Astrocyte (in vitro differentiated cells and primary cell): ENCODE measurements around the gene LRMDA. TPM values are rescaled to one million over a fixed set of nuclear protein-coding genes. Genes with fewer than 3 reads are reported as not detected.

Experiments used
- DNase-seq: peaks from one replicate; pipeline ENCODE4 v3.0.0-alpha.2; 2010; ENCODE audit warnings: low read depth
- FAIRE-seq: peaks from 2 replicates; lab custom pipeline; 2011; peaks lifted over from hg19 to GRCh38; lab: Jason Lieb, UNC
- H2AFZ ChIP-seq: 2 replicates; pipeline ENCODE4 v1.6.0; 2012; ENCODE audit warnings: low read depth, low read length, inconsistent platforms
- H3K27ac ChIP-seq: 2 replicates; pipeline ENCODE4 v1.5.1; 2011; ENCODE audit warnings: low read depth, low read length, inconsistent platforms
- H3K27me3 ChIP-seq: 2 replicates; pipeline ENCODE4 v1.6.0; 2011; ENCODE audit warnings: low read length, inconsistent platforms; ENCODE audit not compliant: insufficient read depth
- H3K36me3 ChIP-seq: 2 replicates; pipeline ENCODE4 v1.5.1; 2011; ENCODE audit warnings: low read length, inconsistent platforms; ENCODE audit not compliant: insufficient read depth
- H3K4me1 ChIP-seq: 2 replicates; pipeline ENCODE4 v1.5.1; 2011; ENCODE audit warnings: low read length, inconsistent platforms; ENCODE audit not compliant: insufficient read depth
- H3K4me2 ChIP-seq: 2 replicates; pipeline ENCODE4 v1.6.0; 2012; ENCODE audit warnings: low read length, inconsistent platforms
- H3K4me3 ChIP-seq: 2 replicates; pipeline ENCODE4 v1.5.1; 2011; ENCODE audit warnings: low read depth, mild to moderate bottlenecking, low read length, inconsistent platforms; ENCODE audit not compliant: insufficient read depth
- H3K79me2 ChIP-seq: 2 replicates; pipeline ENCODE4 v1.6.0; 2012; ENCODE audit warnings: mild to moderate bottlenecking, low read length, inconsistent platforms; ENCODE audit not compliant: insufficient read depth
- H3K9ac ChIP-seq: 2 replicates; pipeline ENCODE4 v1.6.0; 2012; ENCODE audit warnings: mild to moderate bottlenecking, low read length, inconsistent platforms
- H3K9me3 ChIP-seq: 2 replicates; pipeline ENCODE4 v1.5.1; 2012; ENCODE audit warnings: low read depth, mild to moderate bottlenecking, low read length, inconsistent platforms; ENCODE audit not compliant: insufficient read depth
- H4K20me1 ChIP-seq: 2 replicates; pipeline ENCODE4 v1.6.0; 2012; ENCODE audit warnings: low read length, inconsistent platforms; ENCODE audit not compliant: insufficient read depth
- H3K27ac Mint-ChIP-seq: one replicate; pipeline ENCODE4 v1.8.0; 2021; ENCODE audit warnings: mild to moderate bottlenecking, mixed read lengths; ENCODE audit not compliant: unreplicated experiment
- H3K27me3 Mint-ChIP-seq: one replicate; pipeline ENCODE4 v1.8.0; 2021; ENCODE audit warnings: low read depth, mixed read lengths; ENCODE audit not compliant: unreplicated experiment
- H3K36me3 Mint-ChIP-seq: one replicate; pipeline ENCODE4 v1.8.0; 2021; ENCODE audit warnings: low read depth, mixed read lengths; ENCODE audit not compliant: unreplicated experiment
- H3K4me1 Mint-ChIP-seq: one replicate; pipeline ENCODE4 v1.8.0; 2021; ENCODE audit warnings: low read depth, mixed read lengths; ENCODE audit not compliant: unreplicated experiment
- H3K4me3 Mint-ChIP-seq: one replicate; pipeline ENCODE4 v1.8.0; 2021; ENCODE audit warnings: mild to moderate bottlenecking, moderate library complexity, mixed read lengths; ENCODE audit not compliant: unreplicated experiment
- H3K9me3 Mint-ChIP-seq: one replicate; pipeline ENCODE4 v1.8.0; 2021; ENCODE audit warnings: mild to moderate bottlenecking, mixed read lengths; ENCODE audit not compliant: unreplicated experiment
- CTCF ChIP-seq: IDR thresholded peaks from 2 replicates; pipeline ENCODE4 v1.5.1; 2011; ENCODE audit warnings: low read depth, mild to moderate bottlenecking, inconsistent platforms, low read length, moderate library complexity; ENCODE audit not compliant: insufficient read depth
- EZH2 ChIP-seq: IDR thresholded peaks from 2 replicates; pipeline ENCODE4 v1.6.1; 2012; ENCODE audit warnings: mild to moderate bottlenecking, low read length, inconsistent platforms; ENCODE audit not compliant: insufficient read depth
- total RNA-seq: library from RNA; stranded (reverse); gene quantifications from 2 replicates; pipeline ENCODE4 v1.2.1, GENCODE V29; 2021

Gene LRMDA
- total RNA-seq, 1 donor from 2014 or later, result 2.7 TPM

- H3K4me2 ChIP-seq, result no peak overlapping the region
- H3K27ac ChIP-seq, result no peak overlapping the region
- FAIRE-seq (no peak), DNase-seq (no peak)
- TF ChIP-seq EZH2, result no peak
- TF ChIP-seq CTCF, result no peak
- Mint-ChIP-seq H3K27me3 (peaks cover 11% of the 10 kb centered on the region), H3K27ac (no peak overlapping the region), H3K9me3 (peaks cover 2% of the 10 kb centered on the region), H3K4me1 (no peaks in the 10 kb centered on the region), H3K36me3 (no peaks in the 10 kb centered on the region), H3K4me3 (no peak overlapping the region)
- H4K20me1 ChIP-seq, result no peaks in the 10 kb centered on the region
- no peak overlapping the region for H2AFZ ChIP-seq
- H3K79me2 ChIP-seq, result no peaks in the 10 kb centered on the region
- H3K9me3 ChIP-seq, result no peaks in the 10 kb centered on the region
- no peaks in the 10 kb centered on the region for H3K4me1 ChIP-seq
- H3K9ac ChIP-seq, result no peak overlapping the region
- H3K4me3 ChIP-seq, result no peak overlapping the region
- no peaks in the 10 kb centered on the region for H3K36me3 ChIP-seq
- H3K27me3 ChIP-seq, result peaks cover 8% of the 10 kb centered on the region
Observed at GRCh38 chr10:75589895-75590654, 158.7 kb downstream of the LRMDA start.

DNA sequence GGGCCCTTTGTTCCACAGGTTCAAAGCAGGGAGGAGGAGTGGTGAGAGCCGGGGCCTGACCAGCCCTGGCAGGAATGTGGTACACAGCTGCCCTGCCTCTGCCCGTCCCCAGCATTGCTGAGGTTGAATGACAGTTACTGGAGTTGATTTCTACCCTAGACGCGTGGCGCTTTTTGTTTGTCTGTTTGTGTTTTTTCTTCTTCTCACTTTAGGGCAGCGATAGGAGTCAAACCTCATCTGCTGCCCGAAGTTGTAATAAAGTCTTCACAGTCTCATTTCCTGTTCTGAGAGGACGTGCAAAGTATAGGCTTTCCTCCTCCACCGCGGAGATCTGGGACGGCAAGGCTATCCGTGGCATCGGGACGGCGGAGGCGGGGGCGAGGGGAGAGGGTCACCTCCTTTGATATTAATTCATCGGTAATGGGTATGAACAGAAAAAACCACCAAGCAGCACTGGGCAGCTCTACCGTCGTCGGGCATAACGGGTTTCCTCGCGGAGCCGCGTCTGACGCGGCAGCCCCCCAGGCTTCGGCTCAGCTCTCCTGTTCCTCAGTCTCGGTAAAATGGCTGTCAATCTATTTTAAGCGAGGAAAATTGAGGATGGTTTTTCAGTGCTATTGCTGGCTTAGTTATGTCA lies 160.8 kb downstream of the LRMDA start:
- Mint-ChIP-seq H3K27me3 (peaks cover 13% of the 10 kb centered on the region), H3K27ac (no peak overlapping the region), H3K36me3 (no peaks in the 10 kb centered on the region), H3K9me3 (peaks cover 3% of the 10 kb centered on the region), H3K4me1 (no peaks in the 10 kb centered on the region), H3K4me3 (no peak overlapping the region)
- no peaks in the 10 kb centered on the region for H4K20me1 ChIP-seq
- no peak overlapping the region for H3K9ac ChIP-seq
- H3K36me3 ChIP-seq, result no peaks in the 10 kb centered on the region
- TF ChIP-seq CTCF (no peak), EZH2 (no peak)
- H3K27me3 ChIP-seq, result peaks cover 16% of the 10 kb centered on the region
- no peaks in the 10 kb centered on the region for H3K79me2 ChIP-seq
- no peaks in the 10 kb centered on the region for H3K9me3 ChIP-seq
- DNase-seq (no peak), FAIRE-seq (no peak)
- no peak overlapping the region for H2AFZ ChIP-seq
- no peak overlapping the region for H3K27ac ChIP-seq
- no peaks in the 10 kb centered on the region for H3K4me1 ChIP-seq
- no peak overlapping the region for H3K4me2 ChIP-seq
- H3K4me3 ChIP-seq, result no peak overlapping the region
